NCI-H748 (cell line): ENCODE measurements around the gene POLR3GL.
A peak's percentile ranks its signal among the peaks of the same experiment; 100 is the strongest.

Experiments
- DNase-seq: peaks from one replicate; lab custom pipeline; 2025; ENCODE audit not compliant: unreplicated experiment; lab: John Stamatoyannopoulos, UW

Gene POLR3GL

GRCh38 chr1:145947551-145947950 is 16.9 kb upstream of the POLR3GL start:
- DNase-seq: no peak

GRCh38 chr1:145949219-145949618 is 15.3 kb upstream of the POLR3GL start:
- DNase-seq: no peak

GRCh38 chr1:145951526-145951925 is 13.0 kb upstream of the POLR3GL start:
- no peak for DNase-seq

GRCh38 chr1:145952903-145953302 is 11.6 kb upstream of the POLR3GL start:
- DNase-seq: no peak

- DNase-seq: no peak
Measured at GRCh38 chr1:145953861-145954260, 10.6 kb upstream of the POLR3GL start.

DNA sequence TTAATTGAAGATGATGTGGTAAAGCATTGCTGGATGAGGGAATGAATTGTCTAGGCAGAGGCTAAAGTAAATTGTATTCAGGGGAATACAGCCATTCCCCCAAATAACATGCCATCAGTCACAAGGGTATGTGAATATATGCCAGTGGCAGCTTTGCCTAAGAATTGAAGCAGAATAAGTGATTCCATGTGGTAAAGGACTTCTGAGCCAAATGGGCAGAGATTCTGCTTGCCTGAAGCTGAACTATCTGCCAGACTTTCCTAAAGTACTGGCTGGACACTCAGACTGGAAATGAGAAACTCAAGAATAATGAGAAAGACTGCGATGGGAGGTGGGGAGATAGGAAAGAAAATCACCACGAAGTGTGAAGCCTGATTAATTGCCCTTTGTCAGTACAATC is 9.1 kb upstream of the POLR3GL start:
- DNase-seq: no peak

DNA sequence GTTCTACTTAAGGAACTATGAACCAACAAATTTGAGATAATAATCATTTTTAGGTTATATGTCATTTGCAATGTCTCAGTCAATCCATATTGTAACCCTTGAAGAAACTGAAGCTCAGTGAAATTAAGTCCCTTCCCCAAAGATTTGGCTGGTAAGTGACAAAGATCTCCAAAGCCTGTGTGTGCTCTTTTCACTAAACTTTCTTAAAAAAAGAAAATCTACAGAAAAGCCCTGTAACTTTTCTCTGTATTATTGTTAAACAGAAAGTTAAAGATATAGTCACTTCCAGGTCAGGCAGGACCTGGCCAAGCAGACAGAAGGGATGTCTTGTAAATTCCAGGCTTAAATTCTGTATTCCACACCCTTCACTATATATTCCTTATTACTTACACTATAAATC is 8.1 kb upstream of the POLR3GL start:
- DNase-seq: no peak

DNA sequence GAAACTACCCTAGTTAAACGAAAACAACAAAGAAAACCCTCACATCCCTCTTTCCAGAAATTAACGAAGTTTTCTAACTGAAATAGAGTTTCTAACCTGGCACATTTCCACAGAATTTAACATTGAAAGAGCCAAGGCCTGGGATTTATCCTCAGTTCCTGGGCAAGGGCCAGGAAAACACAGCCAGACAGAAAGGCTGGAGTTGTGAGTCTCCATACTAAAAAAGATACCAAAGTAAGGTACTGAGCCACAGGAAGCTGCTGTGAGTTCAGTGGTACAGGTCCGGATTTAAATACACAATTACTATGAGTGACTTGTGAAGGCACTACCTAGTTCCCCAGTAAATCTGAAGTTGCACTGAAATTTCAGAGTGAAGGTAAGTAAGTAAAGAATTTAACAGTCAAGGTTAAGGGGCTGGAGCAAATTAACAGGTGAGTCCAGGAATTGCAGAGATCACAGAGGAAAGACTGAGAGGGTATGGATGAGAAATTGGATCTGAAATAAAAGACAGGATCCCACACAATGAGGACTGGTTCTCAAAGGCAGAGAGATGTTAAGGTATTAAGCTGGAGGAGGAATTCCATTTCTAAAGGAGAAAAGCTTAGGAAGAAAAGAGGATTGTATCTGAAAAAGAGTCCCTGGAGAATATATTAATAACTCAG is 7.6 kb upstream of the POLR3GL start:
- no peak for DNase-seq

- peak; percentile 97 for DNase-seq
Measured at GRCh38 chr1:145957443-145958319, 6.8 kb upstream of the POLR3GL start, which contains the start of gene LIX1L. TSS of gene LIX1L (minus strand) at chr1:145958017. CDS start at chr1:145957927, 90 bp downstream.

- no peak for DNase-seq
Measured at GRCh38 chr1:145958734-145959133, 5.8 kb upstream of the POLR3GL start.

- DNase-seq: no peak
Measured at GRCh38 chr1:145959333-145959732, 5.2 kb upstream of the POLR3GL start.

- DNase-seq: peak; percentile 34
Measured at GRCh38 chr1:145959957-145960467, 4.5 kb upstream of the POLR3GL start.

DNA sequence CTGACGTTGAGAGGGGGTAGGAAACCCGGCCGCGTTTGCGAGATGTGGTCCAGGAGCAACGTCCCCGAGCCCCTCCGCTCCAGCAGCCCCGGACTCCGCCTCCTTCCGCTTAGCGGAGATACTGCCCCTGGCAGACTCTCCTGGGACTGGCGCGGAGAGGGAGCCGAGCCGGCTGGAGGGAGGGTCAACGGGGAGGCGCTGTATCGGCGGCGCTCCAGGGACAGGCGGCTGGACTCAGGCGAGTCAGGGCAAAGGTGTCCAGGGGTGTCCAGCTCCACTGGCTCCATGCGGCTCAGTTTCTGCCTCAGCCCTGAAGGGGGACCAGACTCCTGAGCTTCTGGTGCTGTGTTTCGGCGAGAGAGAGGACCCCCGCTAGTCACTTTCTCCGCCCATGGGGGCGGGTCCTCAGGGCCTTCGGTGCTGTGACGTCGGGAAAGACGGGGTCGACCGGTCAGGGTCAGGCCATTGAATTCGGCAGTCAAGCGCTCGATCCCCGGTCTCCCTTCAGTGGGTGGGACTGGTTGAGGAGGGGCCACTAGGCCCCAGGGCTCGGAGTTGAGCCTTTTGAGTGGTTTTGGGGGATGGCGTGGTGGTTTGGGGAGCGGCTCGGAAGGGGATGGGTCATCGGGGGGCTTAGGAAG is 3.9 kb upstream of the POLR3GL start:
- peak; percentile 83 for DNase-seq

- peak; percentile 36 for DNase-seq
Measured at GRCh38 chr1:145961109-145961424, 3.4 kb upstream of the POLR3GL start.

DNA sequence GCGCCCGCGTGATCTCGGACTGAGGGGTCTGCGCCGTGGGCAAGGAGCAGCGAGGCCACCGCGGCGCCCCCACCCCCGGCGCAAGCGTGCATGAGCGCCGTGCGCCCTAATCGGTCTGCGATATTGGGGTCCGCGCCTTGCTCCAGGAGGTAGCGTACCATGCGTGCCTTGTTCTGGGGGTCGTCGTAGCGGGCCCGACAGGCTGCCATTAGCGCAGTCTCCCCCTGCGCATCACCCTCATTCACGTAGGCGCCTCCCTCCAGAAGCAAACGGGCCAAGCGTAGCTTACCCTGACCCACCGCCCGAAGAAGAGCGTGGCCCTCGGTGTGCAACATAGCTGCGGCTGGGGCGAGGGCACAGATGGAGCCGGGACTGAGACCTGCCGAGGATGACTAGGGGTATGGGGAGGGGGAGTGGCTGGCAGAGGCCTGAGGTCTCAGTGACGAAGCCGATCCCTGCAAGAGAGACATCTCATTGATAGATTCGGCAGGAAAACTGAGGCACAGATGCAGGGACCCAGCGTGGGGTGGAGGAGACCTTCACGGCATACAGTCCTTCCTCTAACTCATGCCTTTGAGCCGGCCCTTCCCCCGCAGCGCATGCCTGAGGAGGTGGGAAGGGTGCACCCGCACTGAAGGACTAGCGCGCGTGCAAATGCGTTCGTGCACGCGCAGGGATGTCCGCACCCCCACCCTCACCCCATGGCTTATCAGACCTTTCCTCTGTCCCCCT is 2.9 kb upstream of the POLR3GL start:
- peak; percentile 53 for DNase-seq

DNA sequence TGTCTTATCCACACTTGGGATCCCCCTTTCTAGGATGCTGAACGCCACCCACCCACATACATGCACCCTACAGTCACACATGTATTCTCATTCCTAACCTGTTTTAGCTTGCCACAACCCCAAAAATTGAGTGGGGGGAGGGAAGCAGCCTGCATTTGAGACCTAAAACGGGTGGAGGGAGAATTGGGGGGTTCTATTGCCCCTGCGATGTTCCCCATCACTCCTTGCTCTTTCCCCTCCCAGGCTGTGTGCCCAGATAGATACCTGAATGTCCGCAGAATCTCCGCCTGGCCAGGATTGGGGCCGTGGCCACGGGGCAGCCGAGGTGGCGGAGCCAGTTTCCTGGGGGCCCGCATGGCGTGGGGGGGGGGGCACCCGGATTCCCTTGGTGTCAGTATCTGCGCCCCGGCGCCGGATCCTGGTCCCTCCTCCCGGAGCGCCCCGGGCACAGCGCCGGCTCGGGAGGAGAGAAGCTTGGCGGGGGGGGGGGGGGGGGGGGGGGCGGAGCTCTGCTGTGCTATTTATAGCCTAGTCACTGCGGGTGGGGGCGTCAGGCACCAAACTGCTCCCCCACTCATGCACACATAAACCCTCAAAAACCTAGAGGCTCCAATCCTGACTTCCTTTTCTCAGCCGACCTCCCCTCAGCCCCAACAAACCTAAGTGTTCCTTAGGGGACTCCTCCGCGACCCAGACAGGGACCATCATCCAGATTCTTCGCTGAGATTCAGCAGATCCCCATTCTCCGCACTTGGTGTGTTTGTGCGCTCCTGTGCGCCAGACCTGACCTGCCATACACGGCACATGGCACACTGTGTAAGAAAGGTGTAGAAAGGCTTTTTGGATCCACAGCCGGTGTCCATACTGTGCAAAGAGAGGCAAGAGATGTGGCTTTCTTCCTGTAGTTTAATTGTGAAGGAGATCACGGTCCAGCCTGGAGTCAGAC is 2.1 kb upstream of the POLR3GL start:
- DNase-seq: peak; percentile 47

DNA sequence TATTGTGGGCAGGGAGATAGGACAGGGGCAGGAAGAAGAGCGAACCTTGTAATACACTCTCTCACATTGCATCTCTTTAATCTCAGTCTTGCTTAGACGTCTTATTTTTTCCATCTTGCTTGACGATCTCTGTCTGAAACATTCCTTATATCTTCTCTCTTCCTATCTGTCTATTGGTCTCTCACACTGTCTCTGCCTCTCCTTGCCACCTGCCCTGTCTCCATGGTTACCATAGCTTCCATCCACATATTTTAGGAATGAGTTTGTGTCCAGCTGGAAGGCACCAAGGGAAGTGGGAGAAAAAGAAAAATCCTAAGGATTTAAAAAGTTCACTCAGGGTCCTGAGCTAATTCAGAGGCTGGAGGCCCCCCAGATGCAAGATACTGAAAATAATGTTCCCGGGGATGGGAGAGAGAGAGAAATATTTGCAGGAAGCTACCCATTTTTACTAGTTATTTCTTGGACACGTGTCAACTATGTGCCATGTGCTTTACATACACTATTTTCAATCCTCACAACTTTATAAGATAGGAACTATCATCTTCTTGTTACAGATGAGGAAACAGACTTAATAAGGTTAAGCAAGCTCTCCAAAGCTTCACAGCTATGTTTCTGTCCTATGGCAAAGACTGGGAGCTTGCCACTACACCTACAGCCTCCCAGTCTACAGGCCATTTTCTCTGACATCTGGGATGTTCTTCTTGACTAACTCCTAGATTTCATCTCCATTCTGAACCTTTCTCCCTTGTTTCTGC is 1.0 kb upstream of the POLR3GL start:
- DNase-seq: peak; percentile 70

DNA sequence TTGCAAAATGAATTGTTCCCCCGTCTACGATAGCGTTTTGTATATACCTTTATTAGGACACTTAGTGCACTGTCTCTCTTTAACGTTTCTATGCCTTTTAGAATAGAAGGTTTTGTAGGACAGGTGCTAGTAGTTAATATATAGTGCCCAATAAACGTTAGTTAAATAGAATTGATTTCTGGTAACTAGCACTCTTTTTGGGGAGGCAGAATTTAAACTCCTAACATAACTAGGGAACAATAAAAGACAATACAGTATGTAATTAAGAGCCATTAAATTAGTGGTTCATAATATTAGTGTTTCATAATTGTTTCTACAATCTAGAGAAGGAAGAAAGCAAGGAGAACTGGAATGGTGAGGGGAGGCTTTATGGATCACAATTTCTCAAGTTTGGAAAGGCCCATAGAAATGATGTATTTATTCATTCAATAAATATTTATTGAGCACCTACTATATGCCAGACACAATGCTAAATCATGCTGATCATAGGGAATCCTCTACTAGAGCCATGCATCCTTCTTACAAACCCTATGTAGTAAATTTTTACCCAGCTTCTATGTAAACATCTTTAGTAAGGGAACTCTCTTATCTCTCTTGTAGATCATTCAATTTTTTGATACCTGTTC is 742 bp downstream of the POLR3GL start:
- no peak for DNase-seq

GRCh38 chr1:145967288-145967687 is 2.8 kb downstream of the POLR3GL start:
- DNase-seq: no peak
